ENCODE data around the gene AHNAK. TPM values are rescaled to one million over a fixed set of nuclear protein-coding genes. Genes with fewer than 3 reads are reported as not detected.
A peak's percentile ranks its signal among the peaks of the same experiment; 100 is the strongest.

Gene AHNAK
- total and polyA plus RNA-seq, 2 of the 8 experiments (the other 6 are each of a cell fraction or from before 2014, with no cell fraction given), result 2.0 to 5.8 TPM

- peak; percentile 79 for TF ChIP-seq CHD2 (IDR thresholded peaks at IDR 0.05; ENCODE audit: low read length)
- peak; percentile 64 to 86 for TF ChIP-seq POLR2A (IDR thresholded peaks at IDR 0.05; ENCODE audit: control extremely low read depth in 1 of 2, low read depth in 2 of 2, low read length in 2 of 2)
- TF ChIP-seq TBP (IDR thresholded peaks at IDR 0.05; ENCODE audit: low read depth, low read length), result peak; percentile 95
- peak; percentile 26; the same call in 1 of the 2 replicates for TF ChIP-seq BACH1 (IDR thresholded peaks at IDR 0.05; ENCODE audit: low read length)
- TF ChIP-seq ASH2L (IDR thresholded peaks at IDR 0.05; ENCODE audit: low read length), result peak; percentile 76
- TF ChIP-seq SIRT6 (IDR thresholded peaks at IDR 0.05; ENCODE audit: low read length), result no peak
- TF ChIP-seq ATF2 (IDR thresholded peaks at IDR 0.05; ENCODE audit: low read length), result 0 out of 2 replicates have a peak, but pooled peaks have one; percentile 43
- peak in 1 of 2 experiments; percentile 64; a peak in 1 of 4 replicates for TF ChIP-seq HDAC2 (IDR thresholded peaks at IDR 0.05; ENCODE audit: borderline replicate concordance in 1 of 2, low read depth in 2 of 2, low read length in 2 of 2)
- TF ChIP-seq TAF1 (IDR thresholded peaks at IDR 0.05; ENCODE audit: low read depth, low read length), result peak; percentile 97
- peak in 1 of 2 experiments; percentile 48; a peak in 1 of 3 replicates for TF ChIP-seq EP300 (IDR thresholded peaks at IDR 0.05; ENCODE audit: borderline replicate concordance in 1 of 2, low read depth in 2 of 2, low read length in 2 of 2)
- TF ChIP-seq SP1 (IDR thresholded peaks at IDR 0.05; ENCODE audit: low read depth, low read length), result 0 out of 2 replicates have a peak, but pooled peaks have one; percentile 36
- peak; percentile 61 for TF ChIP-seq BRCA1 (IDR thresholded peaks at IDR 0.05; ENCODE audit: low read depth, low read length)
- no peak for TF ChIP-seq CTBP2 (IDR thresholded peaks at IDR 0.05; ENCODE audit: borderline replicate concordance, insufficient read depth, insufficient read length, low read length)
- no peak for TF ChIP-seq CBX8 (IDR thresholded peaks at IDR 0.05; ENCODE audit: borderline replicate concordance, low read depth, low read length)
- no peak; the same call in 1 of the 2 replicates for TF ChIP-seq MAX (IDR thresholded peaks at IDR 0.05)
- TF ChIP-seq PHF8 (conservative IDR thresholded peaks at IDR 0.05; ENCODE audit: low read depth, low read length), result peak; percentile 16
- TF ChIP-seq CREB1 (IDR thresholded peaks at IDR 0.05), result peak; percentile 6; the same call in 1 of the 2 replicates
- TF ChIP-seq SIX5 (IDR thresholded peaks at IDR 0.05; ENCODE audit: low read depth, low read length), result no peak
- TF ChIP-seq GTF2F1 (IDR thresholded peaks at IDR 0.05; ENCODE audit: borderline replicate concordance, low read depth, low read length), result 0 out of 2 replicates have a peak, but pooled peaks have one; percentile 47
Measured at GRCh38 chr11:62573592-62574362, 27.2 kb upstream of the AHNAK start, which contains the start of gene EEF1G (continued).
